Hematopoietic multipotent progenitor cell treated with erythropoietin and hydrocortisone succinate and interleukin-3 and kit ligand, for 15 days (in vitro differentiated cells): ENCODE data around the gene ZNF341.
"Not testable (repeated sequence)": the region's sequence is repeated elsewhere in the genome, so short reads cannot be mapped to it uniquely, and the experiment has no call there.

Experiments used
- DNase-seq: peaks from one replicate; pipeline ENCODE4 v3.0.0-alpha.2; 2015; ENCODE audit warnings: low spot score

Gene ZNF341

GRCh38 chr20:33730946-33731692 lies 677 bp upstream of the ZNF341 start:
- no peak for DNase-seq

GRCh38 chr20:33732166-33732970 lies 572 bp downstream of the ZNF341 start:
- no peak for DNase-seq

- no peak for DNase-seq
These were observed 2.1 kb downstream of the ZNF341 start for GRCh38 chr20:33733654-33734576.

GRCh38 chr20:33736962-33737361 lies 5.2 kb downstream of the ZNF341 start:
- DNase-seq = no peak

GRCh38 chr20:33739493-33739892 lies 7.7 kb downstream of the ZNF341 start:
- no peak for DNase-seq

- DNase-seq = no peak
These were observed 8.4 kb downstream of the ZNF341 start for GRCh38 chr20:33740189-33740588.

GRCh38 chr20:33744181-33744580 lies 12.4 kb downstream of the ZNF341 start:
- DNase-seq = no peak

- no peak for DNase-seq
These were observed 13.1 kb downstream of the ZNF341 start for GRCh38 chr20:33744773-33745385.

- DNase-seq = no peak
These were observed 14.7 kb downstream of the ZNF341 start for GRCh38 chr20:33746325-33746998.

GRCh38 chr20:33751775-33752174 lies 20.0 kb downstream of the ZNF341 start:
- no peak for DNase-seq

- no peak for DNase-seq
These were observed 21.3 kb downstream of the ZNF341 start for GRCh38 chr20:33753143-33753542.

- DNase-seq = no peak
These were observed 22.0 kb downstream of the ZNF341 start for GRCh38 chr20:33753763-33754162.

- DNase-seq = not testable (repeated sequence)
These were observed 24.2 kb downstream of the ZNF341 start for GRCh38 chr20:33755936-33756490.

- DNase-seq = no peak
These were observed 25.2 kb downstream of the ZNF341 start for GRCh38 chr20:33757046-33757445.

- DNase-seq = no peak
These were observed 25.7 kb downstream of the ZNF341 start for GRCh38 chr20:33757458-33757857.

- no peak for DNase-seq
These were observed 30.0 kb downstream of the ZNF341 start for GRCh38 chr20:33761698-33762250.

GRCh38 chr20:33765099-33765498 lies 33.3 kb downstream of the ZNF341 start:
- no peak for DNase-seq

- DNase-seq = no peak
These were observed 33.8 kb downstream of the ZNF341 start for GRCh38 chr20:33765592-33765991.

GRCh38 chr20:33766686-33767085 lies 34.9 kb downstream of the ZNF341 start:
- DNase-seq = no peak

GRCh38 chr20:33767777-33768138 lies 36.0 kb downstream of the ZNF341 start:
- DNase-seq = no peak

GRCh38 chr20:33769043-33769442 lies 37.2 kb downstream of the ZNF341 start:
- no peak for DNase-seq
